GM18507 (cell line): ENCODE results near the gene DNAJC4.

ENCODE experiments used
- DNase-seq: peaks from one replicate; pipeline ENCODE4 v3.0.0; 2011; ENCODE audit warnings: low read depth; ENCODE audit not compliant: insufficient read length; ENCODE audit errors: extremely low spot score
- FAIRE-seq: peaks from 2 replicates; lab custom pipeline; 2011; peaks lifted over from hg19 to GRCh38; lab: Jason Lieb, UNC

DNAJC4 gene, protein sequence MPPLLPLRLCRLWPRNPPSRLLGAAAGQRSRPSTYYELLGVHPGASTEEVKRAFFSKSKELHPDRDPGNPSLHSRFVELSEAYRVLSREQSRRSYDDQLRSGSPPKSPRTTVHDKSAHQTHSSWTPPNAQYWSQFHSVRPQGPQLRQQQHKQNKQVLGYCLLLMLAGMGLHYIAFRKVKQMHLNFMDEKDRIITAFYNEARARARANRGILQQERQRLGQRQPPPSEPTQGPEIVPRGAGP

DNA sequence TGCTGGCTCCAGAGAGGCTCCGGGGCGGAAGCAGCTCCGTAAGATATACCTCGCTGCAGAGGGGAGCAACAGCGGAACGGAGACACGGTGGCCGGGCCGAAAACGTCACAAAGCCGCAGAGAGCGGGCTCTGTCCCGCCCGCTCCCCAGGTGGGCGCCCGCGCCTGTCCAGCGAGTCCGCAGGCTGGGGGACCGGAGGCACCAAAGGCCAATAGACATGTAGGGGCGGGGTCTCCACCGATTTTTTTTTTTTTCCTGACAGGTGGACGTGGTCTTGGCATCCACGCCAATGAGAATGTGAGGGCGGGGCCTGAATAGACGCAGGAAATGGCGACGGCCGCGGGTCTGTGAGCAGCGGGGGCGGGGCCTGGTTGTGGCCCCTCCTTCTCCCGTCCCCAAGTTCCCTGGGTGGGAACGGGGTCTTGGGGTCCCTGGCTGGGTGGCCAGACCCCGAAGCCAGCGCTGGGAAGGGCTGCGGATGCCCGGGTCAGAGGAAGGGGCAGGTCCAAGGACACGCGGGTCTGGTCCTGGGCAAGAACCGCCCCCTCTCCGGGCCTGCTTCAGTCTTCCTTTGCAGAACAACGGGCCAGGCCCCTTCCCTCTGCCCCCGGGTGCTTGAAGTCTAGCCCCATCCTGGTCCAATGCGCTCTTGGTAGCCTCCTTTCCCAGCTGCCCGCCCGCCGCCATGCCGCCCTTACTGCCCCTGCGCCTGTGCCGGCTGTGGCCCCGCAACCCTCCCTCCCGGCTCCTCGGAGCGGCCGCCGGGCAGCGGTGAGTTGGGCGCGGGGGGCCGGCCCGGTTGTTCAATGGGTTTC is at the start of gene DNAJC4:
Gene DNAJC4, plus strand, starts transcription at position 378 of the 814 bp plus-strand sequence. Its CDS starts 307 bp downstream, at position 685.
- DNase-seq (peak; percentile 74), FAIRE-seq (peak; percentile 79)

DNA sequence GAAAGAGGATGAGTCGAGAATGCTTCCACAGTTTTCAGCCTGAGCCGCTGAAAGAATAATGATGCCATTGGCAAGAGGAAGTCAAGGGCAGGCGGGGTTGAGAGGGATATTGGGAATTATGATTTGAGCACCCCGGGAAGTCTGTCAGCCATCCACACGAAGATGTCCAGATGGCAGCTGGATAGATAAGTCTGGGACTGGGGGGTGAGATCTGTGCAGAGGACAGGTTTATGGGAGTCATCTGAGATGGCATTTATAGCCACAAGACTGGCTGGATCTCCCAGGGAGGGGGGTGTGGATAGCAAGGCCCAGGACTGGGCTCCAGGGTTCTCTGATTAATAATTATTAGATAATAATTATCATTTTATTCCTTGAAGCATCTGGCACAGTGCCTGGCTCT is 49.5 kb upstream of the DNAJC4 start:
- FAIRE-seq, result no peak

DNA sequence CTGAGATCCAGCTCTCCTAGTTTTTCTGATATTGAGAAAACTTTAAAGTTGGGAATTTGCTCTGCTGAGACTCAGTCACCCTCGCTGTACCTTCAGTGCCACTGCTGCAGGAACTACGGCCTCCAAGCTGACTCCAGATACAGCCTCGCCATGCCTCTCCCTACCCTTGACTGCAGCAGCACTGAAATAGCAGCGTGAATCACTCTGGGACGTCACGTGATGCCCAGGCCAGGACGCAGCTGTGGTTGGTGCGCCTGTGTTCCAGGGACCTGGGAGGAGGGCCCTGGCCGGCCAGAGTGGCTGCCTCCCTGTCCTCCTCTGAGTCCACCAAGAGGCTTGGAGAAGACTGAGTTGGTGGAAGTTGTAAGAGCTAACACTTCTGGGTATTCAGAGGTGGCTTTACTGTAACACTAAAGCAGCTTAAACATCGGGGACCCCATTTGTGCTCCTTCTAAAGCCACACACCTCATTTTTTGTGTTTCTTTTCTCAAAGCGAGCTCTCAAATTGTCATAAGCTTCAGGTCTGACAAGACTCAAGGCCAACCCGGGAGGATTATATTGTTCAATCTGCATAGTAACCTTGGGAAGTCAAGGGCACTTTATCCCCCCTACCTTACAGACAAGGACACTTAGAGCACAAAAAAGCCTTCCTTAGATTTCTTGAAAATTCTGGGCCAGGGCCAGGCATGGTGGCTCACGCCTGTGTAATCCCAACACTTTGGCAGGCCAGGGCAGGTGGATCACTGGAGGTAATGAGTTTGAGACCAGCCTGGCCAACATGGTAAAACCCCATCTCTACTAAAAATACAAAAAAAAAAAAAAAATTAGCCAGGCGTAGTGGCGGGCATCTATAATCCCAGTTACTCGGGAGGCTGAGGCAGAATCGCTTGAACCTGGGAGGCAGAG is 48.6 kb upstream of the DNAJC4 start:
- FAIRE-seq, result peak; percentile 67
- DNase-seq, result no peak

More for the DNA sequence above, 49.5 kb upstream of the DNAJC4 start:
- DNase-seq, result no peak

DNA sequence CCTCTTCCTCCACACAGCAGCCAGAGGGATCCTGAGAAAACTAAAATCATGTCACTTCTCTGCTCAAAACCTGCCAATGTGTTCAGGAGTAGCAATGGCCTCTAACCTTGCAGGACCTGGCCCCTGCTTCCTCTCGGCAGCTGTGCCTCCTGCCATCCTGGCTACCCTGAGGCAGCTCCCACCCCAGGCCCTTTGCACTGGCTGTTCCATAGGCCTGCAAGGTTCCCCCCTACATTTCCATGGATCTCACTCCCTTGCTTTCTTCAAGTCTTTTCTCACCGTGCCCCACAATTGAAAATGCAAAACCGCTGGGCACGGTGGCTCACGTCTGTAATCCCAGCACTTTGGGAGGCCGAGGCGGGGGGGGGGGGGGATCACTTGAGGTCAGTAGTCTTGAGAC is 46.5 kb upstream of the DNAJC4 start:
- FAIRE-seq (no peak), DNase-seq (no peak)

DNA sequence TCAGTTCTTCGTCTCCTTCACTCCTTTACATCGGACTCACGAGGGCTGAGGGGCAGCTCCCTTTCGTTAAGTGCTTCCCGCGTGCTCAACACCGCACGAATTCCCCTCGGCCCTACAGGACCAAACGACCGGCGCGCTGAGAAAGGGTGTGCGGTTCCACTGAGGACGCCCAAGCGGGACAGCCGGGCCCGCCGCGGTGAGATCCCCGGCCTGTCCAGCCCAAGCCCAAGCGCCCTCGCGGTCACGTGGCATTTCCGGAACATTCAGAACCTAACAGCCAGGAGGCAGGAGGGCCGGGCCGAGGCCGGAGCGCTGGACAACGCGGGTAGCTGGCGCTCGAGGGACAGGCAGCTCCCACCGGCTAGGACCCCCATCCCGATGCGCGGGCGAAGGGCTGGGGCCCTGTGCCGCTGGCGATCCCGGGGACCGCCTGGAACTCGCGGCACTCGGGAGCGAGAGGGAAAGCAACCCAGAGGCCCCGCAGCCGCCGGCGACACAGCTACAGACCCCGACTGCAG is 45.1 kb upstream of the DNAJC4 start:
- DNase-seq, result no peak
- FAIRE-seq, result no peak

DNA sequence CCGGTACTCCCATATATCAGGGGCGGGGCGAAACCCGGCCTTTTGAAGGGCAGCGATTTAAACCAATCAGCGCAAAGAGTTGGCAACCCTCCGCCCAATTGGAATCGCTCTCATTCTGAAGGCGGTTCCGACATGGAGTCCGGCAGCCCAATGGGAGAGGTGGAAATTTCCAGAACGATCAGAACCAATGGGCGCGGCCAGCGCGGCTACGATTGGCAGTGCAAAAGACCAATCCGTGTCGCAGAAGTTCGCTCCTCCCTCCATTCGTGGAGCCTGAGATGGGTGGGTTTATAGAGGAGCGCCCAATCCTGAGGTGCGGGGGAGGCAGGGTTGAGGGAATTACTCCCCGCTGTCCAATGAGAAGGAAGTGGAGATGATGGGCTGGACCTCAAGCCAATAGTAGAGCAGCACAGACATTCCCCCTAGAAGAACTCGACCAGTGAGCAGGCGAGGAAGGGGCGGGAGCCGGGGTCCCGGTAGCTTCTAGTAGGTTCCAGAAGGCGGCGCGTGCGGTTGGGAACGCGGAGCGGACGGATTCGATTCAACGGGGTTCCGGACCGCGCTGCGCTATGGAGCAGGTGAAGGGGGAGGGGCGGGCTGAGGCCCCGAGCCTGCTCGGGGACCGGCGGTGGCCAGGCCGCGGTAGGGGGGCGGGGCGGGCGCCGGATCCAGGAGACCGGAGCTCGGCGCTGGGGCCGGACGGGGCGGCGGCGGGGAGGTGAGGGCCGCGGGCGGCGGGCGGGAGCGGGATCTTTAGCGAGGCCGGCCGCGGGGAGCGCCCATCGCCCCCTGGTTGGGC is 44.5 kb upstream of the DNAJC4 start, which contains the start of gene STIP1:
Gene STIP1, plus strand, starts transcription at position 479 of the 799 bp plus-strand sequence. Its CDS starts 91 bp downstream, at position 570.
- peak; percentile 94 for DNase-seq
- FAIRE-seq, result peak; percentile 98

DNA sequence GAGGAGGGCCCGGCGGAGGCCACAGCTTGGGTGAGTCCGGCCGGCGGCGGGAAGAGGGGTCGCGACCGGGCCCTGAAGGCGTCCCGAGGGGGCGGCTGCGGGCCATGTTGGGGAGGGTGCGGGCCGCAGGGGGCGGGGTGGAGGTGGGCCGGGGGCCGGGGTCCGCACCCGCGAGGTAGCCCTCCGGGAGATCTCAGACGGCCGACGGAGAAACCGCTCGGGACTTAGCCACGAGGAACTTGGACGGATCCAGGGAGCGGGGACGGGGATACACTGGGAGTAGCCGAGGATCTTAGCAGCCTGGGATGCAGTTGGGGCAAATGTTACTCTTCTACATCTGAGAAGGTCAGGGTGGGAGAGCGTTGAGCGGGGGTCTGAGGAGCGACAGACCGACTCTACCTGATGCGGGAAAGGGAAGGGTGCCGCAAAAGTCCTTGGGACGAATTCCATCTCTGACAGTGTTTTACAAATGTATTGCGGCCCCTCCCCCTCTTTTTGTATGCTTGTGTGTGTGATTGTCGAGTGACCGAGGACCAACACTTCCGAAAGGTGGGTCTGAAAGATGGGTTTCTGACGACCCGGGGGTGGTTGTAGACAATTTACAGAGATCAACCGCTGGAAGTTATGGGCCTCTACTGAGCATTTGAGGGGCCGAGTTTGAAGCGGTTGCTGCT is 43.7 kb upstream of the DNAJC4 start:
- DNase-seq (no peak), FAIRE-seq (no peak)

DNA sequence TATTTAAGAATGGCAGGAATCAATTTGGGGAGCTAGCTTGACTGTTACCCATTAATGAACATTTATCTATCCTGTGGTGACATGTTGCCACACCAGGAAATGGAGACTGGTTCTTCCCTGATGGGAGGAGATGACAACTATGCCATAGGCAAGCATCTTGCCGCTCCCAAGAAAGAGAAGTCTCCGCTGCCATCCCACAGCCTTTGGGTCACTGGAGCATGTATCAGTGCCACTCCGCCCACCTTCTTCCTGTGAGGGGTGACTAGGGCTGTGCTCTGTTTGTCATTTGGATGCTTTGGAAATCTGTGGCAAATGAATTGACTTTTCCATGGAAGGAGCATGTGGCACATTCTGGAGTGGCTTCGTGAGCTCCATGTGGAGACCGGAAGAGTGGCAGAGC is 37.9 kb upstream of the DNAJC4 start:
- FAIRE-seq, result no peak

DNA sequence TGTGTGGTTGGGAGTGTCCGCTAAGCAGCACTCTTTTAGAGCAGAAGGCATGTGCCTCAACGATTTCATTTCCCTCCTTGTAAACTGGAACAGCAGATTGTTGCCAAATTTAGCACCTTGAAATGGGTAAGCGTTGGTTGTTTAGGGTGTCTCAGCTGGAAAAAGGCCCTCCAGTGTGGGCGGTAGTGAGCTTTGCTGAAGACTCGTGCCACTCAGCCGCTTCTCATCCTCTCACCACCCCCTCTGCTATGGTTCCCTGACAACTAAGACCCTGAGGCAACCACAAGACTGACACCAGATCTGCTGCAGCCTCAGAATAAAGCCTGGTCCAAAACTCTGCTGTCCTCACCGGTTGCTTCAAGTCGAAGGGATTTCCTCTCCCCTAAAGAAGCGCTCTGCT is 33.7 kb upstream of the DNAJC4 start:
- DNase-seq (no peak), FAIRE-seq (no peak)

More for the DNA sequence above, 37.9 kb upstream of the DNAJC4 start:
- no peak for DNase-seq

DNA sequence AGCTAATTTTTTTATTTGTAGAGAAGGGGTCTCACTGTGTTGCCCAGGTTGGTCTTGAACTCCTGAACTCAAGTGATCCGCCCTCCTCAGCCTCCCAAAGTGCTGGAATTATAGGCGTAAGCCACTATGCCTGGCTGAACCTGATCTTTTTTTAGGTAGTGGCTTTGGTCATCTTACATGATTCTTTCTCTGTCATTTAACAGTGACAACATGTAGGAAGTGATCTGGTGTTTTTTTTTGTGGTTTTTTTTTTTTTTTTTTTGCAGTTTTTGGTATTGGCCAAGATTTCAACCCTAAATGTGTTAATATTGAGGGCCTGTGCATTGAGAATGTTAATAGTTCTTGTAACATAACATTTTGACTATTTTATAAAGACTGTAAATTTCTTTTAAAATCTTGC is 31.8 kb upstream of the DNAJC4 start:
- DNase-seq (no peak), FAIRE-seq (no peak)

DNA sequence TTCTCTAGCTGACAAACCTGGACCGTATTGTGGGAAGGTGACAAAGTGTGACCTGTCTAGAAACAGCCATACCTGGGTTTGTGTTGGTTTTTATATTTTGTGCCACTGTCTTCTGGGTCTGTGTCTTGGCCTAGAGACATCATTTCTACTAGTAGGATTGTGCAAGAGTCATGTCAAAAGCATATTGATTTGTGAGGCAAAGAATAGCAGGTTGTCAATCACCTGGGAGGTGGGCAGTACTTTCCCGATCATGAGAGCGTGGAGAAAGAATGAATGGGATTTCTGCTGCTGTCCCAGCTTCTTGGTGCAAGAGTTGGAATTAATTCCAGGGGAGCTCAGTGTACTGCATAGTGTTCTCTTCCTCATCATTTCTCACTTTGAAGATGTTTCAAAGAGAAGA is 28.8 kb upstream of the DNAJC4 start:
- FAIRE-seq, result no peak
- no peak for DNase-seq

DNA sequence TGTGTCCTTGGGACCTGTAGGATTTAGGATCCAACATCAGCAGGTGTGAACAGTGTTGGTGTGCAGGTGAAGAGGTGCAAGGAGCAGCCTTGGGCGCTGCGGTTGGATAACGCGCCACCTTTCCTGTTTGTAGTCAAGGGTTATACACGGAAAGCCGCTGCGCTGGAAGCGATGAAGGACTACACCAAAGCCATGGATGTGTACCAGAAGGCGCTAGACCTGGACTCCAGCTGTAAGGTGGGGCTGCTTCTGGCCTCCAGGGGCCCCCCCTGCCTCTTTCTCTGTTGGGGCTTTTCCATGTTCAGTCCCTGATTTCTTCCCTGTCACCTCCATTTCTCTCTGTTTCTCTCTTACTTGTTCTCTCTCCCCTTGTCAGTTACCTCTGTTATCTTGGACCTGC is 27.4 kb upstream of the DNAJC4 start:
- DNase-seq (no peak), FAIRE-seq (no peak)

DNA sequence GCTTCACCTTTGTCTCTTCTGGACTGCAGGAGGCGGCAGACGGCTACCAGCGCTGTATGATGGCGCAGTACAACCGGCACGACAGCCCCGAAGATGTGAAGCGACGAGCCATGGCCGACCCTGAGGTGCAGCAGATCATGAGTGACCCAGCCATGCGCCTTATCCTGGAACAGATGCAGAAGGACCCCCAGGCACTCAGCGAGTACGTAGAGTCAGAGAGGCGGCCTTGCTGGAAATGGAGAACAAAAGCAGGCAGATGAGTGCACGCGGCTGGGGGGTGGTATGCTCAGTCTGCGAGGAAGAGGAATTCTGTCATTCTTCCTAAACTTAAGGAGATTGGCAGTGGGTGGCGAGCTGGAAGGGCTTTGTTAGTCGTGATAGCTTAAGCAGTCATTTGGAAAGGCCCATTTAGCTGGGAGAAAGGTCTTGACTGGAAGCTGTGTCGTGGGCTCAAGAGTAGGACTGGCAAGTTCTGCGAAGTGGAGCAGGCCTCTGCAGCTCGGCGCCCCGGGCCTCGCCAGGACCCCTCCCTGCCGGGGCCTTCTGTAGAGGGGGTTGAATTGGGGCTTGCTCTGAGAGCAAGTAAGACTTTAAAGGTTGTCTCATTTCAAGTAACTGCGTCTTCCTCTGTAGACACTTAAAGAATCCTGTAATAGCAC is 26.8 kb upstream of the DNAJC4 start:
- no peak for DNase-seq
- FAIRE-seq, result no peak

DNA sequence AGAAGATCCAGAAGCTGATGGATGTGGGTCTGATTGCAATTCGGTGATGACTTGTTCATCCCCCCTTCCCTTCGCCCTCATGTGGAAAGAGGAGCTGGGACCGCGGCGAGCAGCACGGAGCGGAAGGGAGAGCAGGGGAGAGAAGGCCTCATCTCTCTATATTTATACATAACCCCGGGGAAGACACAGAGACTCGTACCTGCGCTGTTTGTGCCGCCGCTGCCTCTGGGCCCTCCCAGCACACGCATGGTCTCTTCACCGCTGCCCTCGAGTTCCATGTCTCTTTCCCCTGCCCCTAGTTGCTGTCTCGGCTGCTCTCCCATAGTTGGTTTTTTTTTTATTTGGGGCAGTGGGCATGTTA is 26.3 kb upstream of the DNAJC4 start:
- FAIRE-seq (no peak), DNase-seq (no peak)

DNA sequence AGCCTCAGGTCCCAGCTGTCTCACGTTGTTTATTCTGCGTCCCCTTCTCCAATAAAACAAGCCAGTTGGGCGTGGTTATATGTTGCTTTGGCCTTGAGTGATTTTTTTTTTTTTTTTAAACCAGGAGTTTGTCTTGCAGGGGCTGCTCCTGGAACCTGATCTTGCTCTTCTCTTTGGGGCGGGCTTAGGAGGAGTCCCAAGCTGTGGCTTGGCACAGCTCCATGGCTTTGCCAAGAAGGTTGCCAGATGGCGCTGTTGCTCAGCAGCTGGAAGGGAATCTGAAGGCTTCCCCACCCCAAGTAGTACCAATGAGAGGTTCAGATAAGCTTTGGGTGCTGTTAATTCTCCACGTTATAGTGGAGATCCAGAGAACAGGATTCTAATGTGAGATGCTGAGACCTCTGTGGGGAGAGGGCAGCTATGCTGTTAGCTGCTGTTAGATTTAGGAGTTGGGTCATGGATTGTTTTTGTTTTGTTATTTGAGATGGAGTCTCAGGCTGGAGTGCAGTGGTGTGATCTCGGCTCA is 25.8 kb upstream of the DNAJC4 start:
- FAIRE-seq (peak; percentile 72), DNase-seq (no peak)

DNA sequence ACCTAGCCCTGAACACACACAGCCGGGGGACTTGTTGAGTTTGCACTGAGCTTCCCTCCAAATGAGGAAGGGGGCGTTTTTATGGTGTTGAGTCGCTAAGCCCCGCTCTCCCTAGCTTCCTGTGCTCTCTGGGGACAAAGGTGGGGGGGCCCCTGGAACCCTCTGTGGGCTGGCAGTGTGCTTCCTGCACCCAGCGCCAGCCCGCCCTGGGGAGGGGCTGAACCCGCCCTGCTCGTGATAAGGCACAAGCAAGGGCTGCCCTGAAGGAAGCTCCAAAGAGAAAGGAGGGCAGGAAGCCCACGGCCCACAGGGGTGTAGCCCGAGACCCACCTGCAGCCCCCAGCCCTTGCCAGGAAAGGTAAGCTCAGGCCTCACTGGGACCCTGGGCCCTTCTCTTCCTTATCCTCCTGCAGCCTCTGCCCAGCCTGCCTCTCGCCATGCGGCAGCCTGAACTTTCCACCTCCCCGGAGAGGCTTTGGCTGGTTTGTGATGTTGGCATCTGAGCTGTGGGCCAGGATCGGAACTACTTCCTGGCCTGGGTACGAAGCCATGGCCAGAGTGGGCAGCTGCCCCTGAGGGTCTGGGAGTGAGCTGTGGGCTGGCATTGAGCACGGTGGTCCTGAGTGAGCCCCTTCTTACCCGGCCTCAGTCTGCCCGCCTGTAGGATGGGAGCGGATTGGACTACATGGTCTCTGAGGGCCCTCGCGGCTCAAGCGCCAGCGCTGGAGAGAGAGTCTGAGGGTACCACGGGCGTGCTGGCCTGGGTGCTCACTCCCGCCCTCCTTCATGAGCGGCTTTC is 23.7 kb upstream of the DNAJC4 start, which contains the start of gene FERMT3:
Gene FERMT3, plus strand, starts transcription at position 265 of the 799 bp plus-strand sequence. CDS start 644 bp downstream, outside the sequence.
- FAIRE-seq, result peak; percentile 70
- no peak for DNase-seq
